HFF-Myc (cell line): Measurements from ENCODE around the gene GP1BB.

ENCODE experiments used
- DNase-seq: peaks from one replicate; pipeline ENCODE4 v3.0.0-alpha.2; 2011; ENCODE audit warnings: low read depth; ENCODE audit errors: extremely low read depth
- H3K4me3 ChIP-seq: replicated peaks from 2 replicates; pipeline ENCODE4 v1.5.1; 2011; ENCODE audit warnings: low read depth, mild to moderate bottlenecking, control low read depth, low read length
- TF ChIP-seq, protein P1 (sequence below): IDR thresholded peaks from 2 replicates; pipeline ENCODE4 v1.5.1; 2012; ENCODE audit warnings: mild to moderate bottlenecking, low read depth, low read length, control low read depth; ENCODE audit errors: missing control alignments

Gene GP1BB

DNA sequence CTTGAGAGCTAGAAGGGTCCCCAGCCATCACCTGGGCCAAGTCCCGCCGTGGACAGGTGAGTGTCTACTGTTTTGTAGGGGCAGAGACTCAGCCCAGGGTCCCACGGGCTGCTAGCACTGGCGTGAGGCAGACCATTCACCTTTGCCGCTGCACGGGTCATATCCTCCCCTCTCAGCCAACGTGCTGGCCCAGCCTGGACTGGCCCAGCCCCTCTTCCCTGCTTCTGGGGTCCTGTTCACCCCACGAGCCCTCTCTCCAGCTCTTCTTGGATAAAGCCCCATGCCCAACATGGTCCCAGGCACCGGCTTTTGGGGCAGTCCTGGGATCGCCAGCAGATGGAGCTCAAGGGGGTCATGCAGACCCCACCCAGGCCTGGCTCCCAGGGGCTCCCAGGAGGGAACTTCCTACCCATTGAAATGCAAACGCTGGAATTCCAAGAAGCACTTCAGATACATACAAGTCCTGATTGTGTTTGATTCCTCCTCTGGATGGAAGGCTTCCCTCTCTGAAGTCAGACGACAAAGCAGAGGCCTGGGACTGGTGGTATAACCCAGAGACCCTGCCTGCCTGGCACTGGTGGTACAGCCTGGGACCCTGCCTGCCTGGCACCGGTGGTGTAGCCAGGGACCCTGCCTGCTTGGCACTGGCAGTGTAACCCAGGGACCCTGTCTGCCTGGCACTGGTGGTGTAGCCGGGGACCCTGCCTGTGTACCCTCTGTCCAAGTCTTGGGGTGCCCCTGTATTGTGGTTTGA is 18.0 kb upstream of the GP1BB start:
- TF ChIP-seq, protein P1, sequence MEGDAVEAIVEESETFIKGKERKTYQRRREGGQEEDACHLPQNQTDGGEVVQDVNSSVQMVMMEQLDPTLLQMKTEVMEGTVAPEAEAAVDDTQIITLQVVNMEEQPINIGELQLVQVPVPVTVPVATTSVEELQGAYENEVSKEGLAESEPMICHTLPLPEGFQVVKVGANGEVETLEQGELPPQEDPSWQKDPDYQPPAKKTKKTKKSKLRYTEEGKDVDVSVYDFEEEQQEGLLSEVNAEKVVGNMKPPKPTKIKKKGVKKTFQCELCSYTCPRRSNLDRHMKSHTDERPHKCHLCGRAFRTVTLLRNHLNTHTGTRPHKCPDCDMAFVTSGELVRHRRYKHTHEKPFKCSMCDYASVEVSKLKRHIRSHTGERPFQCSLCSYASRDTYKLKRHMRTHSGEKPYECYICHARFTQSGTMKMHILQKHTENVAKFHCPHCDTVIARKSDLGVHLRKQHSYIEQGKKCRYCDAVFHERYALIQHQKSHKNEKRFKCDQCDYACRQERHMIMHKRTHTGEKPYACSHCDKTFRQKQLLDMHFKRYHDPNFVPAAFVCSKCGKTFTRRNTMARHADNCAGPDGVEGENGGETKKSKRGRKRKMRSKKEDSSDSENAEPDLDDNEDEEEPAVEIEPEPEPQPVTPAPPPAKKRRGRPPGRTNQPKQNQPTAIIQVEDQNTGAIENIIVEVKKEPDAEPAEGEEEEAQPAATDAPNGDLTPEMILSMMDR = no peak
- DNase-seq = no peak

DNA sequence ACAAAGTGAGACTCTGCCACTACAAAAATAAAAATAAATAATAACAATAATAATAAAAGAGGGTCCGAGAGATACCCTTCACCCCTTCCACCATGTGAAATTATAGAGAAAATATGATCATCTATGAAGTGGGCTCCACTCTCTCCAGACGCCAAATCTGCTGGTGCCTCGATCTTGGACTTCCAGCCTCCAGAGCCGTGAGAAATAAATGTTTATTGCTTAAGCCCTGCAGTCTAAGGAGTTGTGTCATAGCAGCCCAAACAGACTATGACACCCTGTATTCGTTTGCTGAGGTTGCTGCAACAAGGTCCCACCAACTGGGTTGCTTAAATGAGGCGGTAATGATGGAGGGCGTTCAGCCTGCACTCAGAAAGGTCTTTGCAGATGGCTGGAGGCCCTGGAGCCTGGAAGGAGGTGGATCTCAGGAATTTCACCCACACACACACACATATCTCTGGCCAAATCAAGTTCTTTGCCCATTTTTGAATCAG is 16.6 kb upstream of the GP1BB start:
- TF ChIP-seq, protein P1 = no peak
- no peak for DNase-seq
- no peak overlapping the region for H3K4me3 ChIP-seq

More for the DNA sequence above, 18.0 kb upstream of the GP1BB start:
- H3K4me3 ChIP-seq = no peak overlapping the region

DNA sequence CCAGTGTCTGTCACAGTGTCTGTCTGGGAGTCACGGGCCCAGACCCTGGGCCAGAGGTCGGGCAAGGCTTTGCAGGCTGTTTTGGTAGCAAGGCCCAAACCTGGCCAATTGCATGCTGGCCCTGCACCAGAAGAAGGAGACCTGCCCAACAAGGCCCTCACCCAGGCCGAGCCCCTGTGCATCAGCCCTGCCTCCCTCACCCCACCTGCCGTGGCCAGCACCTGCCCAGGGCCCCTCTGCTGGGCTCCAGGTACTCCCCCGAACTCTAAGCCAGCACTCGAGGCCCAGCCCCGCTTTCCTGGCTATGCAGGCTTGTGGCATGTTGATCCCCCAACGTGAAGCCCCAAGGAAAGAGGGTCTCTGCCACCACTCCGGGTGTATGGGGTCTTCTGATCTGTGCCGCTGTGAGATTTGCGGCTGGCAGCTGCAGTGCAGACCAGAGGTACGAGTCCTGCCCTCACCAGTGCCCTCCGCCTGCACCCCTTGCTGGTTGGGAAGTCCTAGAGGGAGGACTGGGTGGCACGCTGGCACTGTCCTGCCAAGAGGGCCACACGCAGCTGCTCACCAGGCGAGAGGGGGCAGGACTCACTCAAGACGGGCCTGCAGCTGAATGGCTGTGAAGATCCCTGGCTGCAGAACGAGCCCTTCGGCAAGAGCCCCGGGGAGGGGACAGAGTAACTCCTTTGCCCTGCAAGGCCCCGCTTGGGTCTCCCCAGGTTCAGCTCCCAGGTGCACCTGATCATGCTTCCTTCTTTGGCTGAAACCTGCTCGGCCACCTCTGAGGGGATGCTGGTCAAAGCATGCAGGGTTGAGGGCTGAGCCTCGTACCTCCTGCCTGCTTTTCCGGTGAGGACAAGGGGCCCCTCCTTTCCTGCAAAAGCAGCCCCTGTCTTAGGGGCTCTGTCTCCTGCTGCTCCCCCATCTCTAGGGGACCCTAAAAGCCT is 15.7 kb upstream of the GP1BB start:
- H3K4me3 ChIP-seq = no peak overlapping the region
- no peak for DNase-seq
- TF ChIP-seq, protein P1 = no peak

- TF ChIP-seq, protein P1 = no peak
- DNase-seq = no peak
- no peak overlapping the region for H3K4me3 ChIP-seq
Observed at GRCh38 chr22:19708321-19709011, 14.9 kb upstream of the GP1BB start.

GRCh38 chr22:19709063-19709769 is 14.1 kb upstream of the GP1BB start:
- no peak for DNase-seq
- TF ChIP-seq, protein P1 = no peak
- H3K4me3 ChIP-seq = no peak overlapping the region

- TF ChIP-seq, protein P1 = no peak
- DNase-seq = no peak
- H3K4me3 ChIP-seq = no peak overlapping the region
Observed at GRCh38 chr22:19710020-19710768, 13.1 kb upstream of the GP1BB start.
